Activated CD4-positive, alpha-beta T cell treated with anti-CD3 and anti-CD28 coated beads, Interleukin-2, Interleukin-4, amounts not matched to agents 100 ng/mL and 50 ng/mL, durations not matched to agents 16 hours and 8 hours (primary cell): ENCODE results near the gene KCTD11.
"Not testable (repeated sequence)": the region's sequence is repeated elsewhere in the genome, so short reads cannot be mapped to it uniquely, and the experiment has no call there.

ENCODE experiments used
- DNase-seq: peaks from one replicate; pipeline ENCODE4 v3.0.0-alpha.2; 2020; ENCODE audit warnings: low spot score

KCTD11 gene

DNA sequence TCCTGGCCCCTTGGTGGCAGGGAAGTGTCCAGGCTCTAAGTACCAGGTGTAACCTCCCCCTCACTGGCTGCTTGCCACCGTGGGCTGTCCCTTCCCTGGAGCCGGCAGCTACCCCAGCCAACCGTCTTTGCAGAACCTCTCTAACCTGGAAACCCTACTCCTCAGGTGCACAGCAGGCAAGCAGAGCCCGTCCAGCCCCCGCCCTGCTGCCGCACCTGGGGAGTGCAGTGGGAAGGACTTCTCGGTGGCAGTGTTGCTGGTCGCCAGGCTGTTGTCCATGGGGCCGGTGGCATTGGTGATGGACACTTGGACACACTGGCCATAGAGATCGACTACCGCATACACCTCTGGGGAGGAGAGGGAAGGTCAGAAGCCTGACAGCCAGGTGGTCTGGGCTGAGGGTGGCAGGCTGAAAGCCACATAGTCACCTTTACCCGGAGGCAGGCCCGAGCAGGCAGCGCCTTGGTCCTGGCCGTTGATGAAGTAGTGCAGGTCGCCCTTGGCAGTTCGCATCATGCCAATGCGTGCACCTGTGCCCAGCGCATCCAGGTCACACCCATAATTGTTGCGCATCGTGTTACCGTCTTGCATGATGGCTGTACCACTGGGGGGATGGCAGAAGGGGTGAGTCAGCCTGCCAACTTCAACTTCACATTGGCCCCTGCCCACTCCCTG, 29.3 kb upstream of the KCTD11 start:
- DNase-seq = no peak

DNA sequence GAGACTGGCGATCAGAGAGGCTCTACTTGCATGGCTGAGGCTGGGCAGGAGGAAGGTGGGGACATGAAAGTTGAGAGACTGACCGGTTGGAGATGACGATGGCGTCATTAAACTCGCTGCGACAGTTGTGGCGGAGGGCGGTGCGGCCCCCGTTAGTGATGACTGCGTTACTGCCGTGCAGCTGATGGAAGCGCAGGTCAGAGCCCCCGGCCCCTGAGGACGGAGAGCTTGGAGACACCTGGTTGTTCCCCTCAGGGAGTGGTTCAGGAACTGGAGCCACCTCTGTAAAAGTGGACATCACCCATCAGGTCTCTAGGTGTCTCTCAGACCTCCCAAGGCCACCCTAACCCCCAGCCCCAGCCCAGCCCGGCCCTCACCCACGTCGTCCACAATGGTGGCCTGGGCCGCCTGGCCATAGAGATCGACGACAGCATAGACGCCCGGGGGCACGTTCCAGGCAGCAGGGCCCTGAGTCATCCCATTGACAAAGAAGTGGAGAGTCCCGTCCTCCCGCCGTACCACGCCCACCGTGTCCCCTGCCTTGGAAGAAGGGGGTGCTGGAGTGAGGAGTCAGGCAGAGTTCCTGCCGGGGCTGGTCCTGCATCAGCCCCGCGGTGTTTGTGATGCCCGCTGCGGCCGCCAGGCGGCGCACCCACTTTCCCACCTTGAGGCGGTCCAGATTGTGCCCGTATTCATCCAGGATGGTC, 28.1 kb upstream of the KCTD11 start:
- DNase-seq = peak; percentile 59

DNA sequence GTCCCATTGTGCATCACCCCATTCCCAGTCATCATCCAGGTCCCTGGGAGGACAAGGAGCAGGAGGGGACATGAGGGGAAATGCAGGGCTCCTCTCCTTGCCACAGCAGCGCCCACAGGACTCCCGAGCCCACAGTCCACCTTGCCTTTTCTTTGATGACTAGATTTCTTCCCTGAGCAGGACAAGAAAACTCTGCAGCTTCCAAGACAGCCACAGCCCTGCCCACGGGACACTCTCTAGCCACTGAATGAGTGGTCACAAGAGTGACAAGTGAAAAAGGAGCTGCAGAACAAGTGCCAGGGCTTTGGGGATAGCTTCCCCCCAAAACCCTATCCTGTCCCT, 27.6 kb upstream of the KCTD11 start:
- DNase-seq = no peak

DNA sequence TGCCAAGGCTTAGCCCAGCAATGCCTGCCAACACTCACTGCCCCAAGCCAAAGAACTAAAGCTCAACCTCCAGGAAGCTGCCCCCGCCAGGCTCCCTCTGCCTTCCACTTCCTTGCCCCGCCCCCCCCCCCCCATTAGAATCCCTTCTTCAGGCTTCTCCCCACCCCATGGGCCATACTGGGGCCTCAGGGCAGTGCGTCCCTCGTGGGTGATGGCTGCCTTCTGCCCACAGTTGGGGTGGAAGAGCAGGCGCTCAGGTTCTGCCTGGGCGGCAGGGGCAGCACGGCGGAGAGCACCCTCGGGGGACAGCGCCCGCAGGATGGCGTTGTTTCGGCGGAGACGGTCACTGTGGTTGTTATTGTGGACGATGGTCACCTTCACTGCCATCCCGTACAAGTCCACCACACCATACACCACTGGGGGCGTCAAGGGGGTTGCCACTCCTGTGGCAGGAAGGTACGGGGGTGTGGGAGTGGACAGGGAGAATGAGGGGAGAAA, 26.9 kb upstream of the KCTD11 start:
- DNase-seq = no peak

DNA sequence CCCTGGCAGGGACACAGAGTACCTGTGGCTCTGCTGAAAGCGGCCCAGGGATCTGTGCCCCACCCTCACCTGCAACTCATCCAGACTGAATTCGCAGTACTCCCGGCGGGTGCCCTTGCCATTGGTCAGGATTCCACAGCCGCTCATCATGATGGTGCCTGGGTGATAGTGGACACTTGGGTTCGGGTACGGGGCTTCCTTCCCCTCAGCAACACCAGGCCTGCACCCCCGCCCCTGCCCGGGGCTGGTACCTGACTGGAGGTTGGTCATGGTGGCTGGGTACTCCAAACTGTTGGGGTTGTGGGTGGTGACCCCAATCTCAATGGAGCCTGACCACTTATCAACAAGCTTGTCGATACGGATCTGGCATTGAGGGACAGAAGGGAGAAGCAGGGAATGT, 25.8 kb upstream of the KCTD11 start:
- DNase-seq = no peak

DNA sequence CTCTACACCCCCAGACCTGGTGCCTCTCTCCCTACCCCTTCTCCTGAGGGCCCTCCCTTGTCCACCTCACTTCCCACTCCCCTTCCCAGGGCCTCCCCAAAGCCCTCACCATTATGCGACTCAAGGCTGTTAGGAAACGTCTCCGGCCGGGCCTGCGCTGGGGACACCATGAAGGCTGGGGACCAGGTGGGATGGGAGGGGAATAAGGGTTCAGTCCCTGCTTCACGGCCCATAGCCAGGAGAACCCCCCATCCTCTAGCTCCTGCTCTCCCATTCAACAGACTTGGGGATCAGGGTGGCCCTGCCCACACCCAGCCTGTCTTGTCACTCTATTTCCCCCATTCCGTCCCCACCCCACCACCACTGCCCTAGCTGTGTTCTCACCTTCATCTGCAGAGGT, 24.9 kb upstream of the KCTD11 start:
- no peak for DNase-seq

DNA sequence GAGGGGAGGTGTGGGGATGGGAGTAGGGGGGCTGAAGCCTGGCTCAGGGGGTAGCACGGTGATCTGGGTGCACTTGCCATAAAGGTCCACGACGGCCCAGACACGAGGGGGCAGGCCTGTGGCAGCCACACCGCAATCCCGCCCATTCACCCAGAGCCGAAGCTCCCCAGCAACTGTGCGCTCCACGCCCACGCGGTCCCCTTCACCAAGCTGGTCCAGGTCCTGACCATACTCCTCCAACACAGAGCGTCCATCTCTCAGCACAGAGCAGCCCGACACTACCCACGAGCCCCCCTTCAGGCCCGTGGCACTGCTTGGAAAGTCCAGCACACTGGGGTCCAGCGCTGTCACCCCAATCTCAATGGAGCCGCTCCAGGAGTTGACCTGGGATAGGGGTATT, 24.5 kb upstream of the KCTD11 start:
- DNase-seq = no peak

DNA sequence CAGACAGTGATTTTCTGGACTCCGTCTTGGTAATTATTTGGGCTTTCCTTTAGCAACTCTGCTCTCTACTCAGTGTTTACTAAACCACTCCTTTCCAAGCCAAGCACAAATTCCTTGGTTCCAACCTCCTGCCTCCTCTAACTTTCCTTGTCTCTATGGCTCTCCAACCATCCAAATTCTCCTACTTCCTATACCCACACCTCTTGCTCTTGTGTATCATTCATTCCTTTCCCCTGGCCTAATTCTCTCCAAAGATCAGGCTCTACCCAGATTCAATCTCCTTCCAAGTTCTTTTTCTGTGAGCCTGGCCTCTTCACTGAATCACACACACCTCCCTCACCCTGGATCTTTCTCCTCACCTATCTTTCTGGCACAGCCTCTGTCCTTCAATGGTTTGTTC, 24.0 kb upstream of the KCTD11 start:
- DNase-seq = no peak

DNA sequence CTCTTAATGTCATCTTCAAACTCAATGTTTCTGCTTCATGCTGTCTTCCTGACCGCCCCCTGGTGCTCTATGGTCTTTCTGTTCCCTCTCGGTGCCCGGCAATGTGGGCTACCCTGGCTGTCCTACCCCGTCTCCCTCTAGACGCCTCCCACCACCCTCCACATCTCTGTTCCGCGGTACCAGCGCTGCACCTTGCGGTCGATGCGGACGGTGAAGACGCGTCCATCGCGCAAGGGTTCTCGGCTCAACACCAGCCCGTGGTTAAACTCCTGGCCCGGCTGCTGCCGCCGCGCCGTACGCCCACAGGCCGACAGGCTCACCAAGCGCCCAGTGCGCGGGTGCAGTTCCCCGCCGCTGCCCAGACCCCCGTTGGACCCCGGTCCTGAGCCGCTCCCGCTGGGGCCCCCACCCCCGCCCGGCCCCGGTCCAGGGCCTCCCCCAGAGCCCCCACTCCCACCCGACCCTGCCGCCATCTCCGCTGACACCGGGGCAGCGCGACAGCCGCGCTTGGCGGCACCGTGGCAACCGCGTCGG, 23.1 kb upstream of the KCTD11 start, which contains the start of gene NEURL4:
Gene NEURL4 (minus strand): TSS at position 496 of the 534 bp plus-strand sequence. CDS start 23 bp downstream, at position 473.
- no peak for DNase-seq

DNA sequence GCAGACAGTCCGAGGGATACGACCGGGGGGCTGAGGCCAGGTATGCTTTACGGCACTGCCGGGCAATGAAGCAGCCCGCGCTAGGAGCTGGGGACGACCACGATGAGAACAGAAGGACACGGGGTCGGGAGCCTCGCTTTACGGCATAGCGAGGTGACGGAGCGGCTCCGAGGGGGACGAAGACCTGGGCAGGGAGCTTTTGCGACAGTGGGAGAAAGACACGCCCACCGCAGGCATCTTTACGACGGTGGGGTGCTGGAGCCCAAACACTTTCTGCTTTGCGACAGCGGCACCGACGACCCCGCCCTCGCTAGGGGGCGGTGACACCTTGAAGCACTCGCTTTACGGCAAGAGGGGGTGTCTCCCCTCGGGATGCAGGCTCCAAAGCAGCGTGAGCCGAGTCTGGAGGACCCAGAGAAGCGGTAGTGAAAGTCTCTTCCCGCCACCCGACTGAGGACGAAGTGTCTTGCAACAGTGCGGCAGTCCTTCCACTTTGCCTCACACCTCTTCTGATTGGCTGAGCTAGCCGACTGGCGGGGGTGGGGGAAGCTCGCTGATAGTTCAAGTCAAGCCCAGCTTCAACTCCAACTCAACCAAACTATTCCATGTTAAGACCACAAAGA, 22.5 kb upstream of the KCTD11 start:
- peak; percentile 98 for DNase-seq

DNA sequence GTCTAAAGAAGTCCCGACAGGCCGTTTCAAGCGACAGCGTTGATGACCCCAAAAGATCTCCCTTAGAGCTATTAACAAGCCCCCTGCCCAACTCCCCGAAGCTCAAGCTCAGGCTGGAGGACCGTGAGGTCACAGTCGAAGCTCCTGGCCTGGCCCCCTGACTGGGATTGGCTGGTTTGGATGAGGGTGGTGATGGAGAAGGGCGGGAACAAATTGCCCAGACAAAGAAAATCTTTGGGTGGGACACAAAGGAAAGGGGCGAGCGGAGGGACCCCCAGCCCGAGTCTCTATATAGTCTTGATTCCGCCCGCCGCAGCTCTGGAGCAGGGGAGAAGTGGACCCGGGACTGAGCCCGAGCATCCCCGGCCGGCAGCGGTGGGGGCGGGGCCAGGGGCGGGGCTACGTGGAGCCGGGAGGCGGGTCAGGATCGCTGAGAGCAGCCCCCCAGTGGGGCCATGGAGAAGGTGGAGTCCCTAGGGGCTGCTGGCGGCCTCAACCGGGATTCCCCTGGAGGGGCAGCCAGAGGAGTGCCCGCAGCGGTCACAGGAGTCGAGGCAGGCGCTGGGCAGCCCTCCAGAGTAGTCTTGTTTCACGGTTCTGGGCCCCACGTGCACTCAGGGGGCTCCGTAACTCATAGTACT, 21.8 kb upstream of the KCTD11 start:
- DNase-seq = peak; percentile 85

DNA sequence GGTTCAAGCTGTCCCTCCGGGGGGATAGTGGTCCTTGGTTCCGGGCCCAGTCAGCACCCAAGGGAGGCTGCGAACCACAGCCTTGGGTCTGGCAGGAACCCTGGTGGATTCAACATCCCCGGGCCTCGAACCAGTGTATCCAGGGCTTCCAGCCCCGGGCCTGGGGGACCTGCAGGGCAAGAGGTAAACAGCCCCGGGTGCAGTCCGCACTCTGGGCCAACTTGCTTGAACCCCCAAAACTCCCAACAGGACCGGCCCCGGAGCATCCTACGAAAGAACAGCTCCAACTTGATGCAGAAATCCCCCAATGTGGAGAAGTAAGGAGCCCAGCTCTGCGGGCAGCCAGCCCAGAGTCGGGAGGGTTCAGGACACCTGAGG, 21.3 kb upstream of the KCTD11 start:
- no peak for DNase-seq

DNA sequence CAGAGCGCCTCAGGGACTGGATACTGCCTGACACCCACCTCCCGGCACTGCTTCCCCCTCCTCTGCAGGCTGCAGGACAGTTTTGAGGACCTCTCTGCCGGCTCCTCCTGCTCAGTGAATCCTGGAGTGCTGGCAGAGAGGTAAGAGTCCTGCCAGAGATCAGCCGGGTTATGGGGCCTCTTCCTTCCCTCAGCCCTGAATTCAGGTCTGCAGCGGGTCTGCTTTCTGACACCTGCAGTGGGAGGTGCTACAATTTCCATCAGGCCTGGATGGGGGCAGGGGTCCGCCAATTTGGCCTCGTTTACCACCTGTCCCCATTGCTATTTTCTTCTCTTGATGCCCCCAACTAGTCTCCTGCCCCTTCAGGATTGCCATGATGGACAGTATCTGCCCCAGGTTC, 19.9 kb upstream of the KCTD11 start:
- no peak for DNase-seq

DNA sequence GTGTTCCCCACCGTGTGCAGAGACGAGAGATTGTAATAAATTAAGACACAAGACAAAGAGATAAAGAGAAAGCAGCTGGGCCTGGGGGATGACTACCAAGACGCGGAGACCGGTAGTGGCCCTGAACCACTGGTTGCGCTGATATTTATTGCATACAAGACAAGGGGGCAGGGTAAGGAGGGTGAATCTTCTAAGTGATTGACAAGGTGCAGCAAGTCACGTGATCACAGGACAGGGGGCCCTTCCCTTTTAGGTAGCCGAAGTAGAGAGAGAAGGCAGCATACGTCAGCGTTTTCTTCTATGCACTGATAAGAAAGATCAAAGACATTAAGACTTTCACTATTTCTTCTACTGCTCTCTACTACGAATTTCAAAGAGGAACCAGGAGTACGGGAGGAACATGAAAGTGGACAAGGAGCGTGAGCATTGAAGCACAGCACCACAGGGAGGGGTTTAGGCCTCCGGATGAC, 19.3 kb upstream of the KCTD11 start:
- DNase-seq = not testable (repeated sequence)

DNA sequence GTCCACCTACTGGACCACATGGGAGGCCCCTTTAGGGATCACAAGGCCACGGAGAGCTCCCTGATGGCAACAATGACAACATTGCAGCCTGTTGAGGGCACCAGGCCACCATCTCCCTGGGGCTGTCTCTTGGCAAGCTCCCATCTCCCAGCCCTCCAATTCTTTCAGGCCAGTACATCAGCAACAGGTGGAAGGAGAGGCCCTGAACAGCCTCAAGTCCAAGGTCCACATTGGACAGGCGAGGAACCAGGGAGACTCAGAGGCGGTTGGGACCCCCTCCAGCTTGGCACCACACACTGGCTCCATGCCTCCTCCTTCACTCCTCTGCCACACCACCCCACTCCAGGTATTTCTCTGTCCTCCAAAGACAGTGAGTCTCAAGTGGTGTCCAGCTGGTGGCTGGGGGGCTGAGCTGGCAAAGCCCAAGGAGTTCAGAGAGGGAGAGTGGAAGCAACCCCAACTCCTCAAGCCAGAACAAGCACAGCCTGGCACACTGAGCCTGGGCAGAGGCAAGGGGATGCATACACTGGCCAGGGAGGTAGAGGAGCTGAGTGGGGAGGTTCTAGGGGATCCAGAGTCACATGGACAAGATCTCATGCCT, 16.9 kb upstream of the KCTD11 start:
- no peak for DNase-seq

DNA sequence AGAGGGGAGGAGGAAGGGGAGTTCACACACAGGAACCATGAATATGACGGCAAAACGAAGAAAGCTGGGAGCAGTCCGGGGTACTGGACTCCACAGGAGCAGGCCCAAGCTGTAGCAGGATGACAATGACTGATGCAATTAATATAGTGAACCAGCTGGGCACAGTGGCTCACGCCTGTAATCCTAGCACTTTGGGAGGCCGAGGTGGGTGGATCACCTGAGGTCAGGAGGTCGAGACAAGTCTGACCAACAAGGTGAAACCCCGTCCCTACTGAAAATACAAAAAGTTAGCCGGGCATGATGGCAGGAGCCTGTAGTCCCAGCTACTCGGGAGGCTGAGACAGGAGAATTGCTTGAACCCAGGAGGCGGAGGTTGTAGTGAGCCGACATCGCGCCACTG, 16.2 kb upstream of the KCTD11 start:
- not testable (repeated sequence) for DNase-seq

DNA sequence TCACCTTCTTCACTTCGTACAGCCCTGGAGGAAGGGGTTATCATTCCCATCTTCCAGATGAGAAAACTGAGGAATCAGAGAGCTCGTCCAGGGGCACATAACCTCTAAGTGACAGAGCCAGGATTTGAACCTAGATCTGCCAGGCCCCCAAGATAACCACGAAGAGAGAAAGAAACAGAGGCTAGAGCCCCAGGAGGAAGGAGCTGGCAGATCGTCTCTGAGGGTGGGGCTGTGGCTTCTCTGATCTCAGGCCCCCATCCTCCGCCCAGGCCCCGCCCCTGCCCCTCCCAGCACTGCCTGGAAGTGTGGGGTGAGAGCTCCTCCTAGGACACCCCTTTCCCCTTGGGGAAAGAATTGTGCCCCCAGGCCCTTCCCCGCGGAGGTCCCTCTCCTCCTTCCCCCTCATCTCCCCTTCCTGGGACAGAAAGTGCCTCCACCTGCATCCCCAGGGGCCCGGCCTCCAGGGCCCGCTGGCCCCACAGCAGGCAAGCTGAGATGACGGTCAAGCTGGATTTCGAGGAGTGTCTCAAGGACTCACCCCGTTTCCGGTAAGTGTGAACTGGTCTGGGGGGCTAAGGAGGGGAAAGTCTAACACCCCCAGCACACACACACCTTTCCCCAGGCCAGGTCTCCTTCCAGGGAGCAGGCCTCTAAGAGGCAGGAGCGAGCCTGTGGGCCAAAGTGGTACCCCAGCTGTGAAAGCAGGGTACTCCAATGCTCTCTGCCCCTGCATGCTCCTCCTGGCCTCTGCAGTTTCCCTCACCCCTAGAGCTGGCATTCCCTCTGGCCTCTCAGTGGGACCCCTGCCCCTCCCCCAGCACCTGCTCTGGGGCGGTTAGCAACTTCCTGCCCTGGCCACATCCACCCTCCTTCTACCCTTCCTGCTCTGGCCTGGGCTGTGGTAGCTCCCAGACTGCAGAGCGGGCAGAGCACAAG, 15.5 kb upstream of the KCTD11 start, which contains the start of gene ACAP1:
Gene ACAP1 (plus strand): TSS at position 290 of the 936 bp plus-strand sequence. CDS start 206 bp downstream, at position 496.
- peak; percentile 91 for DNase-seq

DNA sequence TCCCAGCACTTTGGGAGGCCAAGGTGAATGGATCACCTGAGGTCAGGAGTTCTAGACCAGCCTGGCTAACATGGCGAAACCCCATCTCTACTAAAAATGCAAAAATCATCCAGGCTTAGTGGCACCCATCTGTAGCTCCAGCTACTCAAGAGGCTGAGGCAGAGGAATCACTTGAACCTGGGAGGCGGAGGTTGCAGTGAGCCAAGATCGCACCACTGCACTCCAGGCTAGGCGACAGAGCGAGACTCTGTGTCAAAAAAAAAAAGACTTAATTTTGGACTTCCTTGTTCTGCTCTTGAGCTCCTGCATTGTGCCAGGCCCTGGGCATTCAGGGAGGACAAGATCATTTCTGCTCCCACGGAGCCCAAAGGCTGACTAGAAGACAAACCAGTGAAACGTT, 14.4 kb upstream of the KCTD11 start:
- DNase-seq = not testable (repeated sequence)

DNA sequence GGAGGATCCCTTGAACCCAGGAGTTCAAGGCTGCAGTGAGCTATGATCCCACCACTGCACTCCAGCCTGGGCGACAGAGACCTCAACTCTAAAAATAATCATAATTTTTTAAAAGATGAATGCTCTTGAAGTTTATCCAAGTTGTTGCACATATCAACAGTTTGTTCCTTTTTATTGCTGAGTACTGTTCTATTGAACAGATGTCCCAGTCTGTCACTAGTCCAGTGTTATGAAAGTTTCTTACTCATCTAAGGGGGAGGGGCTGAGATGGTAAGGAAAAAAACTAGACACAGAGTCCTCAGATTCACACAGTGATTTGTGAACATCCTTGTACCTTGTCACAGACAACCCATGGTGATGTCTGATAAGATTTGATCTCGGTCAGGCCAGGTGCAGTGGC, 11.8 kb upstream of the KCTD11 start:
- no peak for DNase-seq

DNA sequence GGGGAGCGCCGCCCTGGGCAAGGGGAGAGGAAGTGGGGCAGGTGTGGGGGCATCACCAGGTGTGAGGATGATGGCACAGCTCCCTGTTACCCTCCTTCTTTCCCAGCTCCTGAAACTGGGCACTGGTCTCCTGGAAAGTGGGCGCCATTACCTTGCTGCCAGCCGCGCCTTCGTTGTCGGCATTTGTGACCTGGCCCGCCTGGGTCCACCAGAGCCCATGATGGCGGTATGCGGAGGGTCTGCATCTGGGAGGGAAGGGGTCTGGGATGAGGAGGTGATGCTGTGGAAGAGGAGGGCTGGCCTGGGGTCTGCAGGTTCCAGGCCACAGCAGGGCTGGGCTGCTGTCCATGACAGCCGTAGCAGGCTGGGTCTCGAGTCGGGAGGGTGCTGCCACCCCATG, 10.1 kb upstream of the KCTD11 start:
- no peak for DNase-seq

DNA sequence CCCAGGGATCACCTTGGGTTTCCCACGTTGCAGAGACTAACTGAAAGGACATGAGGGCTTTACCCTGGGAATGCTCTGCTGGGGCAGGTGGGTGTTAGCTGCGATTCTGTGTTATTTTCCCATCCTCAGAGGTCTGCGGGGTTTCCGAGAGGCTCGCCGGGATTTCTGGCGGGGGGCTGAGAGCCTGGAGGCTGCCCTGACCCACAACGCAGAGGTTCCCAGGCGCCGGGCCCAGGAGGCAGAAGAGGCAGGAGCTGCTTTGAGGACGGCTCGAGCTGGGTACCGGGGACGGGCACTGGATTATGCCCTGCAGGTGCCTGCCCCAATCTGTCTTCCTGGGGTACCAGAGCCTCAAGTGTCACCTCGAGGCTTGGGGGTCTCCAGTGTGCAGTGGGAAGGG, 8.7 kb upstream of the KCTD11 start:
- no peak for DNase-seq
